Measurements from ENCODE around the gene MUC6. TPM values are rescaled to one million over a fixed set of nuclear protein-coding genes. Genes with fewer than 3 reads are reported as not detected.

Gene MUC6
- total RNA-seq, 1 experiment from 2014 or later: not detected

- DNase-seq (ENCODE audit: low spot score): no peak
- Histone ChIP-seq H3K36me3 (ENCODE audit: insufficient read depth, low read length, poor library complexity, severe bottlenecking) (no peaks in the 10 kb centered on the region), H3K27me3 (replicated peaks; ENCODE audit: insufficient read depth, low read depth, low read length, poor library complexity) (no peaks in the 10 kb centered on the region), H3K4me1 (ENCODE audit: insufficient read depth, low read length, poor library complexity, severe bottlenecking) (no peaks in the 10 kb centered on the region), H3K27ac (ENCODE audit: low read depth, low read length, poor library complexity, severe bottlenecking) (no peak overlapping the region), H3K9me3 (ENCODE audit: low read depth, low read length, poor library complexity, severe bottlenecking) (no peaks in the 10 kb centered on the region), H3K4me3 (ENCODE audit: low read depth, low read length, poor library complexity, severe bottlenecking) (no peak overlapping the region)
- no TSS peak for BruUV-seq (replicated peaks)
- TF ChIP-seq, protein P1, sequence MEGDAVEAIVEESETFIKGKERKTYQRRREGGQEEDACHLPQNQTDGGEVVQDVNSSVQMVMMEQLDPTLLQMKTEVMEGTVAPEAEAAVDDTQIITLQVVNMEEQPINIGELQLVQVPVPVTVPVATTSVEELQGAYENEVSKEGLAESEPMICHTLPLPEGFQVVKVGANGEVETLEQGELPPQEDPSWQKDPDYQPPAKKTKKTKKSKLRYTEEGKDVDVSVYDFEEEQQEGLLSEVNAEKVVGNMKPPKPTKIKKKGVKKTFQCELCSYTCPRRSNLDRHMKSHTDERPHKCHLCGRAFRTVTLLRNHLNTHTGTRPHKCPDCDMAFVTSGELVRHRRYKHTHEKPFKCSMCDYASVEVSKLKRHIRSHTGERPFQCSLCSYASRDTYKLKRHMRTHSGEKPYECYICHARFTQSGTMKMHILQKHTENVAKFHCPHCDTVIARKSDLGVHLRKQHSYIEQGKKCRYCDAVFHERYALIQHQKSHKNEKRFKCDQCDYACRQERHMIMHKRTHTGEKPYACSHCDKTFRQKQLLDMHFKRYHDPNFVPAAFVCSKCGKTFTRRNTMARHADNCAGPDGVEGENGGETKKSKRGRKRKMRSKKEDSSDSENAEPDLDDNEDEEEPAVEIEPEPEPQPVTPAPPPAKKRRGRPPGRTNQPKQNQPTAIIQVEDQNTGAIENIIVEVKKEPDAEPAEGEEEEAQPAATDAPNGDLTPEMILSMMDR (conservative IDR thresholded peaks at IDR 0.05; ENCODE audit: low read depth, low read length): no peak
- TF ChIP-seq EZH2 (IDR thresholded peaks at IDR 0.05; ENCODE audit: borderline replicate concordance, low read depth, low read length, poor library complexity, severe bottlenecking): no peak
- POLR2A ChIA-PET (ENCODE audit: low non-redundant PET): no interaction called here
- intact Hi-C loops (cut with micrococcal nuclease; ENCODE audit: unreplicated experiment): no loop called here
- CTCF ChIA-PET: no interaction called here
These were observed 45.8 kb upstream of the MUC6 start for GRCh38 chr11:1082346-1082727.

- Histone ChIP-seq H3K36me3 (ENCODE audit: insufficient read depth, low read length, poor library complexity, severe bottlenecking) (no peaks in the 10 kb centered on the region), H3K27ac (ENCODE audit: low read depth, low read length, poor library complexity, severe bottlenecking) (no peak overlapping the region), H3K9me3 (ENCODE audit: low read depth, low read length, poor library complexity, severe bottlenecking) (no peaks in the 10 kb centered on the region), H3K4me3 (ENCODE audit: low read depth, low read length, poor library complexity, severe bottlenecking) (no peak overlapping the region), H3K27me3 (replicated peaks; ENCODE audit: insufficient read depth, low read depth, low read length, poor library complexity) (no peaks in the 10 kb centered on the region), H3K4me1 (ENCODE audit: insufficient read depth, low read length, poor library complexity, severe bottlenecking) (no peaks in the 10 kb centered on the region)
- ChIA-PET CTCF (no interaction called here), POLR2A (ENCODE audit: low non-redundant PET) (no interaction called here)
- TF ChIP-seq, protein P1 (conservative IDR thresholded peaks at IDR 0.05; ENCODE audit: low read depth, low read length): no peak
- no peak for TF ChIP-seq EZH2 (IDR thresholded peaks at IDR 0.05; ENCODE audit: borderline replicate concordance, low read depth, low read length, poor library complexity, severe bottlenecking)
- intact Hi-C loops (cut with micrococcal nuclease; ENCODE audit: unreplicated experiment): no loop called here
- BruUV-seq (replicated peaks): no TSS peak
- no peak for DNase-seq (ENCODE audit: low spot score)
These were observed 45.2 kb upstream of the MUC6 start for GRCh38 chr11:1081601-1082311.

DNA sequence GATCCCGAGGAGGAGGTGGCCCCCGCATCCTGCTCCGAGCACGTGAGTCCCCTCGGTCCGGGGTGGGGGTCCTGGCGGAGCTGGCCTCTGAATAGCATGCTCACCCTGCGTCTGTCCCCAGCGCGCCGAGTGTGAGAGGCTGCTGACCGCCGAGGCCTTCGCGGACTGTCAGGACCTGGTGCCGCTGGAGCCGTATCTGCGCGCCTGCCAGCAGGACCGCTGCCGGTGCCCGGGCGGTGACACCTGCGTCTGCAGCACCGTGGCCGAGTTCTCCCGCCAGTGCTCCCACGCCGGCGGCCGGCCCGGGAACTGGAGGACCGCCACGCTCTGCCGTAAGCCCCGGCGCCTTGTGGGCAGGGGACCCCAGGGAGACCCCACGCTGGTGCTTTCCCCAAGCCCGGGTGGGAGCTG, 41.7 kb upstream of the MUC6 start:
- TF ChIP-seq EZH2 (IDR thresholded peaks at IDR 0.05; ENCODE audit: borderline replicate concordance, low read depth, low read length, poor library complexity, severe bottlenecking): no peak
- TF ChIP-seq, protein P1 (conservative IDR thresholded peaks at IDR 0.05; ENCODE audit: low read depth, low read length): no peak
- ChIA-PET CTCF (no interaction called here), POLR2A (ENCODE audit: low non-redundant PET) (interaction anchor here (0.6 kb wide), 1 partner anchor 416 kb away, joined by 4 read pairs; no protein-coding TSS in a partner anchor)
- BruUV-seq (replicated peaks): no TSS peak
- Histone ChIP-seq H3K4me1 (ENCODE audit: insufficient read depth, low read length, poor library complexity, severe bottlenecking) (no peaks in the 10 kb centered on the region), H3K36me3 (ENCODE audit: insufficient read depth, low read length, poor library complexity, severe bottlenecking) (no peaks in the 10 kb centered on the region), H3K9me3 (ENCODE audit: low read depth, low read length, poor library complexity, severe bottlenecking) (no peaks in the 10 kb centered on the region), H3K27me3 (replicated peaks; ENCODE audit: insufficient read depth, low read depth, low read length, poor library complexity) (no peaks in the 10 kb centered on the region), H3K27ac (ENCODE audit: low read depth, low read length, poor library complexity, severe bottlenecking) (no peak overlapping the region), H3K4me3 (ENCODE audit: low read depth, low read length, poor library complexity, severe bottlenecking) (no peak overlapping the region)
- no peak for DNase-seq (ENCODE audit: low spot score)
- intact Hi-C loops (cut with micrococcal nuclease; ENCODE audit: unreplicated experiment): no loop called here
